Gastrocnemius medialis (tissue), 4 donors: ENCODE measurements around the gene LIN54. TPM values are rescaled to one million over a fixed set of nuclear protein-coding genes. Genes with fewer than 3 reads are reported as not detected.
A peak's percentile ranks its signal among the peaks of the same experiment; 100 is the strongest.
"Not testable (repeated sequence)": the region's sequence is repeated elsewhere in the genome, so short reads cannot be mapped to it uniquely, and the experiment has no call there.

Experiments
- ATAC-seq, 2 donors: fragments of 150-250 bp; one replicate each; pipeline ENCODE4 v1.9.1; 2016
- DNase-seq, 2 donors: peaks; one replicate each; pipeline ENCODE4 v3.0.0-alpha.2; 2019
- H3K27ac ChIP-seq, 4 donors: fragments of 200-600 bp; sonication (generic); 1 replicate in 1 of 4; 2 replicates in 3 of 4; pipeline ENCODE4 v1.5.1; 2016 to 2018; ENCODE audit warnings: mild to moderate bottlenecking in 2 of 4, moderate library complexity in 1 of 4
- H3K27me3 ChIP-seq, 3 donors: fragments of 200-600 bp; sonication (generic) in 2 of 3; 1 replicate in 1 of 3; 2 replicates in 2 of 3; pipeline versions ENCODE4 v1.5.1 to v1.6.0; 2016 to 2019; ENCODE audit warnings: mild to moderate bottlenecking in 1 of 3, moderate library complexity in 1 of 3
- H3K36me3 ChIP-seq, 2 donors: fragments of 200-600 bp; sonication (generic) in 1 of 2; one replicate each; pipeline ENCODE4 v1.5.1; 2017 to 2018
- H3K4me1 ChIP-seq, 2 donors: fragments of 200-600 bp; sonication (generic) in 1 of 2; one replicate each; pipeline ENCODE4 v1.5.1; 2016 to 2017; ENCODE audit warnings: mild to moderate bottlenecking in 2 of 2
- H3K4me3 ChIP-seq, 4 donors: fragments of 200-600 bp; sonication (generic) in 3 of 4; 1 replicate in 1 of 4; 2 replicates in 3 of 4; pipeline ENCODE4 v1.5.1; 2016 to 2019; ENCODE audit warnings: mild to moderate bottlenecking in 2 of 4
- H3K9me3 ChIP-seq, 3 donors: fragments of 200-600 bp; sonication (generic) in 2 of 3; 1 replicate in 1 of 3; 2 replicates in 2 of 3; pipeline ENCODE4 v1.5.1; 2016 to 2019
- POLR2A ChIP-seq, 2 donors: fragments of 450-650 bp; IDR thresholded peaks; one replicate each; pipeline ENCODE4 v1.6.1; 2017; ENCODE audit warnings: antibody characterized with exemption in 2 of 2, mild to moderate bottlenecking in 2 of 2, moderate library complexity in 2 of 2
- in situ Hi-C, 4 donors: fragments of 200-750 bp; cut with MboI; loops; one replicate each; pipeline versions ENCODE4 v1.15.0 to v1.8.0; 2017; ENCODE audit warnings: low sequenced_read_pairs in 4 of 4
- intact Hi-C: fragments of 100-400 bp; cut with DNase I; formaldehyde crosslinking; loops from one replicate; pipeline ENCODE4 v1.15.1; 2023; ENCODE audit warnings: low total_unique reads
- total RNA-seq, 4 donors: library from RNA; depleted of rRNA; stranded (reverse); fragments of >200 nt; gene quantifications; one replicate each; pipeline versions ENCODE4 v1.1.0 to v1.2.3, GENCODE V29; 2016
- TF ChIP-seq, protein P1 (sequence below), 5 experiments: fragments of 450-650 bp in 3 of 5; fragments of 200-600 bp in 2 of 5; sonication (generic) in 2 of 5; IDR thresholded peaks in 4 of 5; conservative IDR thresholded peaks in 1 of 5; 1 replicate in 4 of 5; 2 replicates in 1 of 5; pipeline ENCODE4 v1.5.1; 2016 to 2019; ENCODE audit warnings: antibody characterized with exemption in 5 of 5, mild to moderate bottlenecking in 3 of 5, moderate library complexity in 3 of 5

Gene LIN54
- total RNA-seq, 4 donors from 2014 or later = 12.0 to 25.0 (median 14.5) TPM

DNA sequence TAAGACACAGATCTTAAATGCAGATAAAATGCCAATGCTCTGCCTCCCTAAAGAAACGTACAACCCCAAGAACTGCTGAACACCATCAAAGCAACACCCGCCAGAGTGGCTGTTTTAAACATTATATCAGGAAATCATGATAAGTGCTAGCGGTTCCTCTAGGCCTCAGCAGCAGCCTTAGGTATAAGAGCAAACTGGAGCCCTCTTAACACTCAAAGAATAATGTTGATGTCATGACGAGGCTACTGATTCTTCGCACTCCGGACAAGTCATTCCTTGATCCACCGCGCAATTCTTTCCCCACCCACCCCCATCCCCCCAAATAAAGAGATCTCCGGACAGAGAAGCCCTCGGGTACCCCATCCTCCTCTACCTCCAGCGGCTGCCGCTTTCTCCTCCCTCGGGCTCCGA, 507 bp downstream of the LIN54 start:
- in situ Hi-C loops (loop anchor here in 1 of 4 donors (10.0 to 25.0 kb wide), 3 partner anchors 125 to 573 kb away; partner anchors contain the start of genes ENOPH1, HELQ, HNRNPDL and MRPS18C), intact Hi-C loops (loop anchor here (1.0 to 5.0 kb wide), 3 partner anchors 102 to 272 kb away; partner anchors contain the start of genes COQ2 and PLAC8)
- Histone ChIP-seq H3K9me3 (no peaks in the 10 kb centered on the region), H3K27me3 (no peaks in the 10 kb centered on the region), H3K4me3 (peak overlapping the region; percentile 76 to 94 (median 88)), H3K4me1 (peaks cover 27 to 33% of the 10 kb centered on the region in 2 donors), H3K36me3 (no peaks in the 10 kb centered on the region), H3K27ac (peak overlapping the region; percentile 90 to 96 (median 94))
- ATAC-seq (no peak), DNase-seq (no peak)
- TF ChIP-seq, protein P1, sequence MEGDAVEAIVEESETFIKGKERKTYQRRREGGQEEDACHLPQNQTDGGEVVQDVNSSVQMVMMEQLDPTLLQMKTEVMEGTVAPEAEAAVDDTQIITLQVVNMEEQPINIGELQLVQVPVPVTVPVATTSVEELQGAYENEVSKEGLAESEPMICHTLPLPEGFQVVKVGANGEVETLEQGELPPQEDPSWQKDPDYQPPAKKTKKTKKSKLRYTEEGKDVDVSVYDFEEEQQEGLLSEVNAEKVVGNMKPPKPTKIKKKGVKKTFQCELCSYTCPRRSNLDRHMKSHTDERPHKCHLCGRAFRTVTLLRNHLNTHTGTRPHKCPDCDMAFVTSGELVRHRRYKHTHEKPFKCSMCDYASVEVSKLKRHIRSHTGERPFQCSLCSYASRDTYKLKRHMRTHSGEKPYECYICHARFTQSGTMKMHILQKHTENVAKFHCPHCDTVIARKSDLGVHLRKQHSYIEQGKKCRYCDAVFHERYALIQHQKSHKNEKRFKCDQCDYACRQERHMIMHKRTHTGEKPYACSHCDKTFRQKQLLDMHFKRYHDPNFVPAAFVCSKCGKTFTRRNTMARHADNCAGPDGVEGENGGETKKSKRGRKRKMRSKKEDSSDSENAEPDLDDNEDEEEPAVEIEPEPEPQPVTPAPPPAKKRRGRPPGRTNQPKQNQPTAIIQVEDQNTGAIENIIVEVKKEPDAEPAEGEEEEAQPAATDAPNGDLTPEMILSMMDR (IDR thresholded peaks at IDR 0.05 in 4 of 5, conservative IDR thresholded peaks at IDR 0.05 in 1 of 5) = no peak
- TF ChIP-seq POLR2A (IDR thresholded peaks at IDR 0.05) = no peak

DNA sequence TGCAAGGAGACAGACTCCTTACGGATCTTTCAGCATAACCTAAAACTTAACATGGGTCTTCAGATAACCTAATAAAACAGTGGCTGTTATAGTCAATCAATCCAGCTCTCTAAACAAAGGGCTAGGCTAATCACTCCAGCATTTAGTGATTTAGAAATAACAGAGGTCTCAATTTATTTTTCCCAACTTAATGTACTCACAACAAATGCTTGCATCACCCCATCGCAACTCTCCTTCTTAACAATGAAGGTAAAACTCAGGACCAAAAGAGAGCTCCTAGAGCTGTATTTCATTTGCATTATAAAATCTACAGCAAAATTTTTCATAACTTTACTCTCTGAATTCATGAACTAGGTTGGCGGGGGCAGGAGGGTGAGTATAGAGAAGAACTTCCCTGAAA, 1.1 kb downstream of the LIN54 start:
- in situ Hi-C loops (loop anchor here in 2 of 4 donors (10.0 to 25.0 kb wide), 3 partner anchors 105 to 572 kb away; partner anchors contain the start of genes ENOPH1 (in 1 of the 2), HELQ (in 1 of the 2), HNRNPDL (in 1 of the 2) and MRPS18C (in 1 of the 2)), intact Hi-C loops (loop anchor here (1.0 kb wide), 1 partner anchor 119 kb away; no protein-coding TSS in a partner anchor)
- H3K4me3 ChIP-seq = peak overlapping the region; percentile 76 to 94 (median 88)
- H3K36me3 ChIP-seq = no peaks in the 10 kb centered on the region
- peak overlapping the region; percentile 90 to 96 (median 94) for H3K27ac ChIP-seq
- ATAC-seq (no peak), DNase-seq (no peak)
- no peaks in the 10 kb centered on the region for H3K27me3 ChIP-seq
- H3K4me1 ChIP-seq = peaks cover 27 to 33% of the 10 kb centered on the region in 2 donors
- H3K9me3 ChIP-seq = no peaks in the 10 kb centered on the region
- no peak for TF ChIP-seq POLR2A (IDR thresholded peaks at IDR 0.05)
- TF ChIP-seq, protein P1 (IDR thresholded peaks at IDR 0.05 in 4 of 5, conservative IDR thresholded peaks at IDR 0.05 in 1 of 5) = no peak

DNA sequence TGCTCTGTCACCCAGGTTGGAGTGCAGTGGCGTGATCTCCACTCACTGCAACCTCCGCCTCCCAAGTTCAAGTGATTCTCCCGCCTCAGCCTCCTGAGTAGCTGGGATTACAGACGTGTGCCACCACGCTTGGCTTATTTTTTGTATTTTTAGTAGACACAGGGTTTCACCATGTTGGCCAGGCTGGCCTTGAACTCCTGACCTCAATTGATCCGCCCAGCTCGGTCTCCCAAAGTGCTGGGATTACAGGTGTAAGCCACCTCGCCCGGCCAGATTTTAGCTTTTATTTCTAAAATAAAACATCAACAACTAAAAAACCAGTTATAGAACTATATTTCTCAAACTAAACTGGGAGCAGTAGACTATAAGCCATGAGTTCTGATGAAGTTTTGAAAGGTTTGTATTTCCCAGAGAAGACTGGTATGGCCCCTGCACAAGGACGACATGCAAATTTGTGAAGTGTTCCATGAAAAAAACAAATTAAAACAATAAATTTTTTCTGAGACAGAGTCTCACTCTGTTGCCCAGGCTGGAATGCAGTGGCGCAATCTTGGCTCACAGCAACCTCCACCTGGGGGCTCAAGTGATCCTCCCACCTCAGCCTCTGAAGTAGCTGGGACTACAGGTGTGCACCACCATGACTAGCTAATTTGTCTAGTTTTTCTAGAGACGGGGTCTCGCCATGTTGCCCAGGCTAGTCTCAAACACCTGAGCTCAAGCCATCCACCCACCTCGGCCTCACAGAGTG, 7.4 kb downstream of the LIN54 start:
- H3K4me3 ChIP-seq, H3K9me3 ChIP-seq, DNase-seq, H3K4me1 ChIP-seq, H3K27me3 ChIP-seq, H3K36me3 ChIP-seq, intact Hi-C loops, H3K27ac ChIP-seq, ATAC-seq: not testable (repeated sequence)
- in situ Hi-C loops = loop anchor here in 2 of 4 donors (10.0 to 25.0 kb wide), 3 partner anchors 98 to 566 kb away; partner anchors contain the start of genes ENOPH1 (in 1 of the 2), HELQ (in 1 of the 2), HNRNPDL (in 1 of the 2) and MRPS18C (in 1 of the 2)

DNA sequence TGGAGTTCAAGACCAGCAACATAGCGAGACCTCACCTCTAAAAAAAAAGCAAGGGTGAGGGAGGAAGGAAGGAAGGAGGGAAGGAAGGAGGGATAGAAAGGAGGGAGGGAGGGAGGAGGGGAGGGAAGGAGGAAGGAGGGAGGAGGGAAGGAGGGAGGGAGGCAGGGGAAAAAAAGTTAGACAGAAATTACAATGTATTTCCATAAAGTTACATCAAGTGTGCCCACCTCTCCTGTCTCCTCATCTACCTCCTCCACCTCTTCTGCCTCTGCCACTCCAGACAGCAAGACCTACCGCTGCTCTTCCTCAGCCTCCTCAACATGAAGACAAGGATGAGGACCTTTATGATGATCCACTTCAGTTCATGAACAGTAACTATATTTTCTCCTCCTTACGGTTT, 8.3 kb downstream of the LIN54 start:
- intact Hi-C loops = no loop called here
- H3K9me3 ChIP-seq = no peaks in the 10 kb centered on the region
- no peak overlapping the region for H3K27ac ChIP-seq
- H3K4me1 ChIP-seq = no peaks in the 10 kb centered on the region
- DNase-seq (no peak), ATAC-seq (no peak)
- H3K27me3 ChIP-seq = no peaks in the 10 kb centered on the region
- in situ Hi-C loops = loop anchor here in 2 of 4 donors (10.0 to 25.0 kb wide), 3 partner anchors 98 to 565 kb away; partner anchors contain the start of genes ENOPH1 (in 1 of the 2), HELQ (in 1 of the 2), HNRNPDL (in 1 of the 2) and MRPS18C (in 1 of the 2)
- no peak overlapping the region for H3K4me3 ChIP-seq
- no peaks in the 10 kb centered on the region for H3K36me3 ChIP-seq
- no peak for TF ChIP-seq POLR2A (IDR thresholded peaks at IDR 0.05)
- TF ChIP-seq, protein P1 (IDR thresholded peaks at IDR 0.05 in 4 of 5, conservative IDR thresholded peaks at IDR 0.05 in 1 of 5) = no peak

DNA sequence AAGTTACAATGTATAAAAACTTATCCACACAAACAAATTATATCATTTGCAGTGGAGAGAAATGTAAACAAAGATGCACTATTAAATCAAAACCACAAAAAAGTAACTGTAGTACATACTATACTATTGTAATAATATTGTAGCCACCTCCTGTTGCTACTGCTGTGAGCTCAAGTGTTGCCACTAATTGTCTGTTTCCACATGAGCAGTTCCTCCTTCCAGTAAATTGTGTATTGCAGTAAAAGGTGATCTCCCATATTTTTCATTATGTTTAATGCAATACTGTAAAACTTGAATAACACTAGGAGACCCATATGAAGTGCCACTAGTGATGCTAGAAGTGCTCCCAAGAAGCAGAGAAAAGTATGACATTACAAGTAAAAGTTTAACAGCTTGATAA, 11.7 kb downstream of the LIN54 start:
- no peaks in the 10 kb centered on the region for H3K9me3 ChIP-seq
- no peak overlapping the region for H3K4me3 ChIP-seq
- DNase-seq = no peak
- H3K4me1 ChIP-seq = no peaks in the 10 kb centered on the region
- no peak for TF ChIP-seq POLR2A (IDR thresholded peaks at IDR 0.05)
- TF ChIP-seq, protein P1 (IDR thresholded peaks at IDR 0.05 in 4 of 5, conservative IDR thresholded peaks at IDR 0.05 in 1 of 5) = no peak
- in situ Hi-C loops (no loop called here), intact Hi-C loops (no loop called here)
- no peaks in the 10 kb centered on the region for H3K27me3 ChIP-seq
- H3K27ac ChIP-seq = no peak overlapping the region
- no peak for ATAC-seq
- no peaks in the 10 kb centered on the region for H3K36me3 ChIP-seq
